Muscle of leg (tissue), 11 donors: ENCODE data around the gene ZNF236. TPM values are rescaled to one million over a fixed set of nuclear protein-coding genes. Genes with fewer than 3 reads are reported as not detected.
"Not testable (repeated sequence)": the region's sequence is repeated elsewhere in the genome, so short reads cannot be mapped to it uniquely, and the experiment has no call there.

Source experiments
- DNase-seq: peaks from one replicate; pipeline ENCODE4 v3.0.0; 2013
- H3K27ac ChIP-seq: one replicate; pipeline ENCODE4 v1.5.1; 2013; ENCODE audit warnings: mild to moderate bottlenecking, low read length, control low read depth
- H3K27me3 ChIP-seq: one replicate; pipeline ENCODE4 v1.6.1; 2013; ENCODE audit warnings: low read length; ENCODE audit not compliant: control insufficient read depth, insufficient read depth
- H3K36me3 ChIP-seq: one replicate; pipeline ENCODE4 v1.6.1; 2013; ENCODE audit warnings: low read length; ENCODE audit not compliant: control insufficient read depth, insufficient read depth
- H3K4me1 ChIP-seq: one replicate; pipeline ENCODE4 v1.6.1; 2013; ENCODE audit warnings: low read length; ENCODE audit not compliant: control insufficient read depth, insufficient read depth
- H3K4me3 ChIP-seq: one replicate; pipeline ENCODE4 v1.5.1; 2013; ENCODE audit warnings: low read length, control low read depth
- H3K9me3 ChIP-seq: replicated peaks from 2 replicates; pipeline ENCODE4 v1.6.1; 2013; ENCODE audit warnings: low read depth, low read length; ENCODE audit not compliant: control insufficient read depth
- WGBS: methylation state at CpG from one replicate; pipeline ENCODE4 v1.1.5; 2013; ENCODE audit warnings: missing lambda C conversion rate; ENCODE audit not compliant: insufficient coverage; 5-methylcytosine and 5-hydroxymethylcytosine counted together
- polyA plus RNA-seq, 8 donors: library from polyadenylated mRNA; unstranded; fragments of 120-200 nt; gene quantifications; one replicate each; pipeline versions ENCODE4 v1.2.1 to v1.2.3, GENCODE V29; 2013; ENCODE audit warnings: inconsistent platforms in 1 of 8, low replicate concordance in 1 of 8; ENCODE audit not compliant: insufficient read length in 8 of 8, insufficient read depth in 1 of 8
- total RNA-seq: library from RNA; stranded (reverse); fragments of 120-200 nt; gene quantifications from one replicate; pipeline ENCODE4 v1.2.4, GENCODE V29; 2013

ZNF236 gene
- total and polyA plus RNA-seq, 9 donors: 5.5 to 13.3 (median 6.1) TPM

- no peak overlapping the region for H3K27ac ChIP-seq
- no peaks in the 10 kb centered on the region for H3K9me3 ChIP-seq
- peaks cover 15% of the 10 kb centered on the region for H3K4me1 ChIP-seq
- no peak for DNase-seq
- WGBS: 80% methylated on average over 6 of the region's 6 CpGs
- H3K27me3 ChIP-seq: no peaks in the 10 kb centered on the region
- peaks cover 8% of the 10 kb centered on the region for H3K36me3 ChIP-seq
- no peak overlapping the region for H3K4me3 ChIP-seq
These were observed 195.0 kb downstream of the ZNF236 start for GRCh38 chr18:77017355-77017754.

GRCh38 chr18:77018650-77019049 lies 196.3 kb downstream of the ZNF236 start:
- DNase-seq, H3K9me3 ChIP-seq, H3K27ac ChIP-seq: not testable (repeated sequence)

GRCh38 chr18:77019641-77020040 lies 197.3 kb downstream of the ZNF236 start:
- no peaks in the 10 kb centered on the region for H3K27me3 ChIP-seq
- H3K4me1 ChIP-seq: peaks cover 20% of the 10 kb centered on the region
- peaks cover 8% of the 10 kb centered on the region for H3K36me3 ChIP-seq
- H3K9me3 ChIP-seq: no peaks in the 10 kb centered on the region
- DNase-seq: no peak
- no peak overlapping the region for H3K4me3 ChIP-seq
- 91% methylated on average over 9 of the region's 9 CpGs for WGBS
- H3K27ac ChIP-seq: no peak overlapping the region

More at GRCh38 chr18:77018650-77019049, 196.3 kb downstream of the ZNF236 start:
- peaks cover 22% of the 10 kb centered on the region for H3K4me1 ChIP-seq
- not testable (repeated sequence) for H3K27me3 ChIP-seq, H3K36me3 ChIP-seq, H3K4me3 ChIP-seq
